ENCODE data around the gene FKBP5.

- TF ChIP-seq CTCF (IDR thresholded peaks at IDR 0.05) = no peak
- no peak for TF ChIP-seq POLR2A (IDR thresholded peaks at IDR 0.05)
These were observed 94.1 kb downstream of the FKBP5 start for GRCh38 chr6:35594503-35595186.

Measured in esophagus squamous epithelium (tissue), 4 donors.